NOMO-1 treated with DMSO at 0.1 percent for 48 hours (cell line): Measurements from ENCODE around the gene RAPGEF1.

ENCODE experiments used
- DNase-seq: peaks from one replicate; lab custom pipeline; 2025; ENCODE audit not compliant: unreplicated experiment; lab: John Stamatoyannopoulos, UW

Gene RAPGEF1

DNA sequence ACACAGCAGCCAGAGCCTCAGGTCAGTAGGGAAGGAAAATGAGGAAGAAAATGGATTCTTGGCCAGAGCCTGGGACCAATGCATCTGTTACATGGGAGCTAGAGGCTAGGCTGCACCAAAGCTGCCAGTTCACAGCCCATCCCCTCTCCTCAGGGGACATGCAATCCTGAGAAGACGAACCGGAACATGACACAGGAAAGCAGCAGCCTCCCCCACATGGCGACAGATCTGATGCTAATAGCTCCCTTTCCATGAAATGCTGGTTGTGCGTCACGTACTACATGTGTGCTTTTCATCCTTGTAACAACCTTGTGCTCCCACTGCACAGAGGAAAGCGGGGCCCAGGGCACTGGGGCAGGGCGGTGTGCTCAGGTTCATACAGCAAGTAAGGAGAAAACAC lies 127.0 kb downstream of the RAPGEF1 start:
- DNase-seq: no peak

DNA sequence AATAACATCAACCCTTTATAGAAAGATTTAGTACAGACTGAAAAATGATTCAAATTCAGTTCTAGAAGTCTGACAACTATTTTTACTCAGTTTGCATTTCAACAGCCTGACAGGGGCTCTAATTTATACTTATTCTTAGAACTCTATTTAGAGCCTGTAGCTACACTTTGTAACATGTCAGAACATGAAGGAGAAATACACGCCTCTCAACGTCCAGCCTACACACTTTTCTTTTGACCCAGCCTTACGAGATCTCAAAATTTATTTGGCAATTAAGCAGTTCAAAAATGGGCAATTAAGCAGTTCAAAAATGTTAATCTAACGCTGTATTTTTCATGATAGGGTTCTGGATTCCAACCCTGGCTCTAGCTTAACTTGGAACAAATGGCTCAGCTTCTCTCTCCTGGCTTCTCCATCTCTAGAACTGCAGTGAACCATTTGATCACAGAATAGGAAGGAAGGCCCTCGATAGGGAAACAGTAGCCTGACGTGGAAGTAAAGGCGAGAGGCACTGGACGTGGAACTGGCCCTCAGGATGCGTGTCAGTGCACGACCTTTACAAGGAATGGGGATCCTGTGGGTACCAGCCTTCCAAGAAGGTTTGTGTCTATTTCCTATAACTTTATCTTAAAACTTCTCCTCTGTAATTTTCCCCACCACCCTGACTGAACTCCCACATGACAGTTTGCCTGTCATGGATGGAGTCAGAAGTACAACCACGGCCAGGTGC lies 128.1 kb downstream of the RAPGEF1 start:
- no peak for DNase-seq

- DNase-seq: no peak
Observed at GRCh38 chr9:131610231-131610761, 129.6 kb downstream of the RAPGEF1 start.

DNA sequence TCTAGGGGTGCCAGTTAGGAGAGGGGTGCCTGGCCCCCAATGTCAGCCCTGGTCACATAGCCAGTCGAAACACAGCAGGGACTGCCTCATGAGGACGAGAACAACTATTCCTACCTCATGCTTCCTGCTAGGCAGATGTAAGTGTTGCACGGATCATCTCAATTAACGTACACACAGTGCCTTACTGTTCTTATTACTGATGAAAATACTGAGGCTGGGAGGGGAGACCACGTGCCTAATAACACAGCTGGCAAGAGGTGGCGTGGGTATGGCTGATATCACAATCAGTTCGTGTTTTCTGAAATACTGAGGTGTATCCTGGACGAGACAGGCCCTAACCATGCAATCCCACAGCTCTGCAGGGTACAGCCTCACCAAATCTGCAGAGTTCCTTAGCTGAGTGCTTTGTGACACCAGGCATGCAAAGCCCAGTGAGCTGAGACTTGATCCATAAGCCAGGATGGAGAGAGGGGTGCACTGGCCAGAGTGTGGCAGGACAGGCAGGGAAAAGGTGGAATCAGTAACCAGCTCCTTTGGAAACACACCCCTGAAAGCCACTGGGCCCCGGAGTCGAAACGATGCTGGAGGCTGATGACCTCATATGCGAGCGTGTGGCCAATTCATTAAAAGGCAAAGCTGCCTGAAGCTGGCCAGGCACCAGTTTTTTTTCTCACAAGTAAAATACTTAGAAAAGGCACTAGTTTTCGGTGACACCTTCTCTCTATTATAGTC lies 130.6 kb downstream of the RAPGEF1 start:
- DNase-seq: no peak

DNA sequence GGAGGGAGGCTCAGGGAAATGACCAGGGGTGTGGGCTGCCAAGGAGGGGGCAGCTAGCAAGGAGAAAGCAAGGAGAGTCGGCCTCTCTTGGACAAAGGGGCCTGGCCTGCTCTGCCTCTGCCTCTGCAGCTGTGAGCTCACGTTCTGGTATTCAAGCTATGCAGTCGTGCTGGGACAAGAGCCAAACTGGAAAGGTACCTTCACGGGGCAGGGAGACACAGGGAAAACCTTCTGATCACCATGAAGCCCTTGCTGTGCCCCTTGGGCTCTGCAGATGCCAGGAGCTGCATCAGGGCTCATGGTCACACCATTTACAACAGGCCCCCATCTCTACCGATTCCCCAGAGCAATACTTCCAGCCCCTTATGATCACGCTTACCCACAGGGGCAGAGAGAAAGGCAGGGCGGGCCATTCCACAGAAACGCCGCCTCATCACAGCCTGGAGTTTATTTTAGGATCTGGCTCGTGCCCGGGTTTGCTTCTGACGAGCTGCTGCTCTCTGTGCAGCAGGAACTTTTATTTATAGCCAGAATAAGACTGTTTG lies 131.3 kb downstream of the RAPGEF1 start:
- DNase-seq: no peak

DNA sequence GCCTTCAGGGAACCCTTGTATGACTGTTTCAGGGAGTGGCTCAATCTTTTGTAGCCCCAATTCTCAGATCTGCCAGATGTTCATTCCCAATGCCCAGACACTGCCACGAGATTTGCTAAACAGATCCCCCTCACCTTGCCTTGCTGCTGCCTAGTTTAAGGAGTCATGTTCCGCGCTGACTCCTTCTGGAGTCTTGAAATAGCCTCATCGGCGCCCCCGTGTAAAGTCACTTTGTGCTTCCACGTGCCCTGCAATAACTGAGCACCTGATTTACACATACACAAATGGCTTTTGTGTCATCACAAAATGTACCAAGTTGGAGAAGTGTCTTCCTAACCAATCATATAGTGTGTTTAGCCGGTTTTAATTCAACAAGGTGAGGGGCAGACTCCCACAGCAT lies 132.3 kb downstream of the RAPGEF1 start:
- no peak for DNase-seq

DNA sequence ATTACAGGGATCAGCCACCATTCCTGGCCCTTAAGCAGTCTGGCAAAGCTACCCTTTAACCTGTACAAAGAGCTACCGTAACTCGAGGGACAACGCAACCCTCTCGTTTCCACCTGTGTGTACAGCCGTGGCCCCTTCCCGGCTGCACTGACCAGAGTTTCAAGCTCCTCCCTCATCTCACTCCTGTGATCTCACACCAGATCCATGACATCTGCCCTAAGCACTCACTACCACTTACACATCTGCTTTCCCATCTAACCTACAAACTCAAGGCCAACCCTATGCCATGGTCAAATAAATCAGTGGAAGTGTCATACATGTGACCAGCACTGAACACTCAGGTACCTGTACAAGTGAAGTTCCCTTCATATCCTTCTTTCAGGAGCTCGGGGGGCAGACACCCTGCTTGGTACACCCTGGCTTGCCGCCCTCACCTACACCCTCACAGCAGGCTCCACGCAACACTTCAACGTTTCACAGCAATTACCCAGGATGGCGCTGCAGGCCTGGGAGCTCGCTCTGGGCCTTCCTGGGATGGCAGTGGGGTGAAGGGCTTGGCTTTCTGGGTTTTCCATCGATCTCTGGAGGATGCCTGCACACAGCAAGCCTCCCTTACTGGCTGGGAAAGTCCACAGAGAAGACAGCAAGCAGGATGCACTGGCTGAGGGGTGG lies 132.8 kb downstream of the RAPGEF1 start:
- no peak for DNase-seq

DNA sequence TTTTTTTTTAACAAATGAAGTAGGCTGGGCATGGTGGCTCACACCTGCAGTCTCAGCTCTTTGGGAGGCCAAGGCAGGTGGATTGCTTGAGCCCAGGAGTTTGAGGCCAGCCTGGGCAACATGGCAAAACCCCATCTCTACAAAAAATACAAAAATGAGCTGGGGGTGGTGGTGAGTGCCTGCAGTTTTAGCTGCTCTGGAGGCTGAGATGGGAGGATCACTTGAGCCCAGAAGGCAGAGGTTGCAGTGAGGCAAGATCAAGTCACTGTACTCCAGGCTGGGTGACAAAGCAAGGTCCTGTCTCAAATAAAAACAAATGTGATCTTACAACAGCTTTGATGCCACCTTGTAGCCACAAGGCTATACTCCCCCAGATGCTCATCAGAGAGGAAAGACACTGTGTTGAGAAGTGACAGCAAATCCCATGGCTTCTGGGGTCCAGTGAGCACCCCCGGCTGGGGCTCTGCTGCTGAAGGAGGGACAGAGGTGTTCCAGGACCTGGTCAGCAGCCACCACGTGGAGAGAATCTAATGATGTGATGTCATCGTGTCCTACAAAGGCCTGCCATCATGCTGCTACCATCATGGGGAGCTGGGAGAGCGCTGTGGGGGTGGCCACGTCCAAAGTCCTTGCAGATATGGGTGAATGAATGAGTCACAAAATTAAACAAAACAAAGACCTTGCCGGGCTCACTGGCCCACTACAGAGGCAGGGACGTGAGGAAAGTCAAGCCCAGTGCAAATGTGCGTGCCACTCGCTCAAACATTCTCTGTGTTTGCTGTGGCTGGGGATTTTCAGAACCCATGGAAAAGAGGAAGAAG lies 133.9 kb downstream of the RAPGEF1 start:
- DNase-seq: no peak

GRCh38 chr9:131603711-131604439 lies 136.0 kb downstream of the RAPGEF1 start:
- DNase-seq: no peak

GRCh38 chr9:131603199-131603598 lies 136.7 kb downstream of the RAPGEF1 start:
- no peak for DNase-seq

- no peak for DNase-seq
Observed at GRCh38 chr9:131601683-131602181, 138.1 kb downstream of the RAPGEF1 start.

DNA sequence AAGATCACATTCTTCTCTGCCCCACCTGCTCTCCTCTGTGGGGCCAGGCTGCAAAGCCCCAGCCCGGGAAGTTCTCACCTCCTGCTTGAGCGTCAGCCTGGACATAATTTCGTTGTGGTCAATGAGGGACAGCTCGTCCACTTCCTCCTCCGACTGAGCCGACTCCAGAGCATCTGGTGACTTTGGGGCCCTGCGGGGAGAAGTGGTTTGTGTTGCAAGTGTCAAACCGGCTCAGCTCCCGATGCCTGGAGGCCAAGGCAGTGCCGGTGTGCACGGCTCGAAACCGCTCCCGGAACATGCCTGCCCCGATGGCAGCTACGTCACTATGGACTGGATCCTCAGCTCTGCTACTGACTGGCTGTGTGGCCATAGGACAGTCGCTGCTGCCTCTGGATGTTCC lies 141.8 kb downstream of the RAPGEF1 start:
- peak; percentile 99 for DNase-seq

DNA sequence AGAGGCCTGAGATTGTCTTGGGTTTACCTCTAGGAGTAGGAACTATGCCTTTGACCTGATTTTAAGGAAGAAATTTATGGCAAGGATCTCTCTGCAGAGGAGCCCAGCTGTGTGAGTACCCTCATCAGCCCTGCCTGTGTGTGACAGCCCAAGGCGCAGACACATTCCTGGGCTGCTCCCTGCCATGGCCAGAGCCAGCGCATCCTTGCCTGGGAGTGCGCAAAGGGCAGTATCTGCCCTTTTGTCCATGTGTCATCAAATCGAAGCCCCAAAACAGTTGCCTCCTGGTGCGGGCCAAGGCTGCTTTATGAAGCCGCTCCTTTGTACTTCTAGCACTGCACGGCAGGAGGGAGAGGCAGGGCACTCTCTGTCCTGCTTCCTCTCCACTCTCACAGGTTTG lies 142.6 kb downstream of the RAPGEF1 start:
- no peak for DNase-seq

GRCh38 chr9:131596430-131596743 lies 143.5 kb downstream of the RAPGEF1 start:
- no peak for DNase-seq

DNA sequence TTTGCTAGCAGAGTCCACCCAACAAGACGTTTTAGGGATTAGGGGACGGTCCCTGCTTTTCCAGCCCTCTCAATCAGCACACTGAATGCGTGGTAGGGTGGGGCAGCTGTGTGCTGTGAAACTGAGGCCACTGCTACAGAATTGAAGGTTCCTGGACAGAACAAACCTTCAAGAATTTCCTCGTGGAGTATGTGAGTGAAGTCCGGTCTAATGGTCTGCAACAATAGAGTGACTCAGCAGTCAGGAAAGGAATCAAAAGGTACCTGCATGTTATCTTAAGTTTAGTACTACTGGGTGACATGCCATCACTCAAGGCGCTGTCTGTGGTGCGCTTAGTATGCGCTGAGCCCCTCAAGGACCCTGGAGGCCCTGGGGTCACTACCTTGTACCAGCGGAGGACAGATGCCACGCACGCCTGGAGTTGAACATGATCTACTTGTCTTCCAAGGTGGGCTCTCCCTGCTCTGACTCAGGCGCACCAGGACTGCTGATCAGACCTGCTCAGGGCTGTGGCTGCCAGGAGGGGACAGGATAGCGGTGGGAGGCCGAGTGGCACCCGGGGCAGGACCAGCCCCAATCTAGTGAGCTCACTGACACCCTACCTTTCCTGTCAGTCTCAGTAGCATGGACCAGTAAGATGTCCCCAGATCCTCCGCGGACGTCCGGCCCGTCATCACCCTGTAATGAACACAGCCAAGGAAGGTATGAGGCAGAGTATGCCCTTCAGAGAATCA lies 144.0 kb downstream of the RAPGEF1 start:
- no peak for DNase-seq

DNA sequence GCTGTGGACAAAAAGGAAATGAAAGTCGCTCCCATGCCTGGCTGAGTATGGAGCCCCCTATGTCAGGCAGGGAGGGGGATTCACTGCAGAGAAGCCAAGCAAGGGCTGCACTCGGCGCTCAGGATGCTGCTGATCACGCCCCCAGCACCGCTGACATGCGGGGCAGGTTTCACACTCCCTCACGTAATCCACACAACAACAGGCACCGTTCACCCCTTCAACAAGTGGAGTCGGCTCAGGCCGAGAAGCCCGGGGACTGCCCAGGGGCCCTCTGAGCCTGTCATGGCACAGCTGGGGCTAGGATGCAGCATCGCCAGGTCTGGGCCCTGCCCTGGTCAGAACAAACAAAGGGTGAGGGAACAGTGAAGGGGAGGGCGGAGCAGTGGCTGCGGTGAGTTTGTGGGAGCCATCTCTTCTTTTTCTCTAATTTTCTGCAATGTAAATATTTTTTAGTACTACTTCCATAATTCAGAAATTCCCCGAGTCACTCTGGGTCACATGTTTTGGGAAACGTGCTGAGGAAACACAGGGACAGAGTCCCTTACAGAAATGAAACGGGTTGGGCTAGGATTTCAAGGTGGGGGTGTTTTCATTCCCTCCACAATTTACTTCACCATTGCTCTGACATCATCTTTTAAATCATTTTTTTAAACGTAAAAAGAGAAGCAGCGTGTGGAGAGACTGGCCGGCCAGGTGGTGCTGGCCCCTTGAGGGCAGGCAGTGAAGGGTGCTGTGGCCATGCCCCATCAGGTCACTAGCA lies 144.8 kb downstream of the RAPGEF1 start:
- no peak for DNase-seq

DNA sequence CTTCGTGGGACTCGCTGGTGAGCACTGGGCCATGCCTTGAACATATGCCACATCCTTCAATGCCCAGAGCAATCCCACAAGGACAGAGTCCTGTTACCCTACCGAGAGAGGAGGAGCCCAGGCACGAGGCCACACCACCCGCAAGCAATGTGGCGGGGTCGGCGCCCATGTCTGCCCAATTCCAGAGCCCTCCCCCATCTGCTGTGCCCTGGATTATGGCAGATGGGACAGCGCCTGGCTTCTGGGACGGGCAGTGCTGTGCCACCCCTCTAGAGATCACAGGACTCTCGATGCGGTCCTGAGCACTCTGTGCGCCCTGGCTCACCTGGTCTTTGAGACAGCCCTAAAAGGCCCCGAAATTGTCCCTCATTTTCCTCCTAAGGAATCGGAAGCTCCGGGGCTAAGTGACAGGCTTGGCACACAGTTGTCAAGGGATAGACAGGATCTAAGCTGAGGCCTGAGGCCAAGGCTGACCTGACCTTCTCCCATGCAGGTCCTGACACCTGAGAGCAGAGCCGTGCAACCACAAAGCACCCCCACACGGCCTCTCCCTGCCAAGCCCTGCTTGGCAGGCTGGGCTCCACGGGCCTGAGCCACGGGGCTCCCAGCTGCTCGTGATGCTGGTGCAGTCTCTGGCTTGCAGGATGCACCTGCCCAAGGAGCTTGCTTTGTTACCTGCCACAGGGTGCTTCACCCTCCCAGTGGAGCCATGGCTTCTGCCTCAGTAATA lies 145.8 kb downstream of the RAPGEF1 start:
- DNase-seq: no peak
